CD4-positive, alpha-beta T cell treated with Interferon alpha-2 for 1 hour (primary cell): Measurements from ENCODE around the gene CACNA1D.
"Not testable (repeated sequence)": the region's sequence is repeated elsewhere in the genome, so short reads cannot be mapped to it uniquely, and the experiment has no call there.

ENCODE experiments used
- DNase-seq, 2 donors: peaks; one replicate each; pipeline ENCODE4 v3.0.0-alpha.2; 2020 to 2022

The CACNA1D gene

GRCh38 chr3:53617893-53618523 lies 123.6 kb downstream of the CACNA1D start:
- no peak for DNase-seq

- DNase-seq, result no peak
These were observed 124.1 kb downstream of the CACNA1D start for GRCh38 chr3:53618524-53618906.

GRCh38 chr3:53618936-53619335 lies 124.5 kb downstream of the CACNA1D start:
- no peak for DNase-seq

- no peak for DNase-seq
These were observed 129.8 kb downstream of the CACNA1D start for GRCh38 chr3:53624061-53624857.

- no peak for DNase-seq
These were observed 132.5 kb downstream of the CACNA1D start for GRCh38 chr3:53626876-53627275.

GRCh38 chr3:53628536-53629401 lies 134.4 kb downstream of the CACNA1D start:
- DNase-seq, result no peak

GRCh38 chr3:53629402-53629723 lies 135.0 kb downstream of the CACNA1D start:
- DNase-seq, result no peak

- no peak for DNase-seq
These were observed 136.1 kb downstream of the CACNA1D start for GRCh38 chr3:53630547-53630946.

- no peak for DNase-seq
These were observed 138.9 kb downstream of the CACNA1D start for GRCh38 chr3:53633197-53633787.

GRCh38 chr3:53635041-53635440 lies 140.6 kb downstream of the CACNA1D start:
- DNase-seq, result no peak

GRCh38 chr3:53638806-53639205 lies 144.4 kb downstream of the CACNA1D start:
- not testable (repeated sequence) for DNase-seq

- DNase-seq, result no peak
These were observed 147.0 kb downstream of the CACNA1D start for GRCh38 chr3:53641397-53641796.

GRCh38 chr3:53642211-53642610 lies 147.8 kb downstream of the CACNA1D start:
- no peak for DNase-seq

GRCh38 chr3:53643757-53644156 lies 149.3 kb downstream of the CACNA1D start:
- DNase-seq, result no peak

GRCh38 chr3:53645754-53646153 lies 151.3 kb downstream of the CACNA1D start:
- DNase-seq, result no peak

GRCh38 chr3:53646723-53647122 lies 152.3 kb downstream of the CACNA1D start:
- DNase-seq, result no peak

GRCh38 chr3:53649816-53650215 lies 155.4 kb downstream of the CACNA1D start:
- no peak for DNase-seq

- no peak for DNase-seq
These were observed 156.0 kb downstream of the CACNA1D start for GRCh38 chr3:53650424-53650823.

GRCh38 chr3:53650928-53651661 lies 156.7 kb downstream of the CACNA1D start:
- DNase-seq, result no peak

- DNase-seq, result no peak
These were observed 157.5 kb downstream of the CACNA1D start for GRCh38 chr3:53651927-53652326.

GRCh38 chr3:53657651-53658050 lies 163.2 kb downstream of the CACNA1D start:
- DNase-seq, result no peak

- DNase-seq, result no peak
These were observed 164.3 kb downstream of the CACNA1D start for GRCh38 chr3:53658613-53659193.
